Mononuclear cell (primary cell): ENCODE measurements around the gene FKBP5. TPM values are rescaled to one million over a fixed set of nuclear protein-coding genes. Genes with fewer than 3 reads are reported as not detected.

ENCODE experiments used
- total RNA-seq: library from RNA; depleted of rRNA; stranded (reverse); fragments of >200 nt; gene quantifications from one replicate; pipeline ENCODE4 v1.2.3, GENCODE V29; 2012

Gene FKBP5
- total RNA-seq, 1 donor: 20.1 TPM

Other genes with a start within 250 kb of the FKBP5 start
- gene FANCE, start 236.6 kb downstream of the FKBP5 start, total RNA-seq: 1.4 TPM
- 1,708 TPM for gene RPL10A, start 220.5 kb downstream of the FKBP5 start, total RNA-seq
- gene TEAD3, start 191.8 kb downstream of the FKBP5 start, total RNA-seq: not detected
- gene TULP1, start 176.0 kb downstream of the FKBP5 start, total RNA-seq: not detected
- 0.10 TPM for gene ARMC12, start 48.1 kb upstream of the FKBP5 start, total RNA-seq
- gene CLPSL2, start 87.7 kb upstream of the FKBP5 start, total RNA-seq: not detected
- gene CLPSL1, start 92.1 kb upstream of the FKBP5 start, total RNA-seq: not detected
- gene CLPS, start 108.4 kb upstream of the FKBP5 start, total RNA-seq: not detected
- not detected for gene LHFPL5, start 116.4 kb upstream of the FKBP5 start, total RNA-seq
- 70.7 TPM for gene SRPK1, start 232.2 kb upstream of the FKBP5 start, total RNA-seq